SW480 (cell line): ENCODE data around the gene ITPR2.
"Not testable (repeated sequence)": the region's sequence is repeated elsewhere in the genome, so short reads cannot be mapped to it uniquely, and the experiment has no call there.

Source experiments
- DNase-seq: peaks from one replicate; pipeline ENCODE4 v3.0.0-alpha.2; 2016; ENCODE audit warnings: low spot score

ITPR2 gene

GRCh38 chr12:26848156-26848825, 15.3 kb upstream of the ITPR2 start:
- no peak for DNase-seq

GRCh38 chr12:26847431-26847830, 14.4 kb upstream of the ITPR2 start:
- no peak for DNase-seq

GRCh38 chr12:26846416-26846815, 13.4 kb upstream of the ITPR2 start:
- DNase-seq, result no peak

GRCh38 chr12:26845984-26846383, 13.0 kb upstream of the ITPR2 start:
- DNase-seq, result no peak

- DNase-seq, result peak; percentile 70
These were observed 12.2 kb upstream of the ITPR2 start for GRCh38 chr12:26845057-26845666.

GRCh38 chr12:26843311-26843710, 10.3 kb upstream of the ITPR2 start:
- DNase-seq, result no peak

- DNase-seq, result no peak
These were observed 8.1 kb upstream of the ITPR2 start for GRCh38 chr12:26841085-26841484.

- no peak for DNase-seq
These were observed 6.5 kb upstream of the ITPR2 start for GRCh38 chr12:26839512-26839911.

- DNase-seq, result no peak
These were observed 6.0 kb upstream of the ITPR2 start for GRCh38 chr12:26838888-26839416.

- no peak for DNase-seq
These were observed 3.2 kb upstream of the ITPR2 start for GRCh38 chr12:26836201-26836600.

- DNase-seq, result not testable (repeated sequence)
These were observed 1.6 kb upstream of the ITPR2 start for GRCh38 chr12:26834503-26835060.

- DNase-seq, result peak; percentile 47
These were observed 923 bp upstream of the ITPR2 start for GRCh38 chr12:26833743-26834490.

GRCh38 chr12:26831951-26832821, 808 bp downstream of the ITPR2 start:
- DNase-seq, result peak; percentile 87

- DNase-seq, result no peak
These were observed 2.0 kb downstream of the ITPR2 start for GRCh38 chr12:26830783-26831551.

- no peak for DNase-seq
These were observed 2.6 kb downstream of the ITPR2 start for GRCh38 chr12:26830363-26830762.

GRCh38 chr12:26828280-26829073, 4.5 kb downstream of the ITPR2 start:
- no peak for DNase-seq

GRCh38 chr12:26826437-26826836, 6.6 kb downstream of the ITPR2 start:
- DNase-seq, result no peak

GRCh38 chr12:26825459-26826016, 7.5 kb downstream of the ITPR2 start:
- no peak for DNase-seq

GRCh38 chr12:26823390-26823789, 9.6 kb downstream of the ITPR2 start:
- DNase-seq, result no peak

GRCh38 chr12:26822026-26822425, 11.0 kb downstream of the ITPR2 start:
- no peak for DNase-seq
